HG02763 (cell line): Measurements from ENCODE around the gene ARHGEF35.
"Not testable (repeated sequence)": the region's sequence is repeated elsewhere in the genome, so short reads cannot be mapped to it uniquely, and the experiment has no call there.

Source experiments
- ATAC-seq: cut with Tn5 transposase; IDR thresholded peaks from one replicate; pipeline ENCODE4 v1.9.1; 2021; ENCODE audit warnings: mild to moderate bottlenecking, moderate library complexity; ENCODE audit not compliant: unreplicated experiment

Gene ARHGEF35

GRCh38 chr7:144179165-144179479 lies 16.5 kb downstream of the ARHGEF35 start:
- not testable (repeated sequence) for ATAC-seq

- peak; percentile 92 for ATAC-seq
These were observed 17.1 kb downstream of the ARHGEF35 start for GRCh38 chr7:144178380-144179164.

- ATAC-seq, result no peak
These were observed 21.0 kb downstream of the ARHGEF35 start for GRCh38 chr7:144174613-144175012.

GRCh38 chr7:144171594-144172350 lies 23.9 kb downstream of the ARHGEF35 start:
- not testable (repeated sequence) for ATAC-seq

GRCh38 chr7:144164784-144165183 lies 30.8 kb downstream of the ARHGEF35 start:
- no peak for ATAC-seq

- no peak for ATAC-seq
These were observed 36.8 kb downstream of the ARHGEF35 start for GRCh38 chr7:144158861-144159260.

- no peak for ATAC-seq
These were observed 47.3 kb downstream of the ARHGEF35 start for GRCh38 chr7:144148224-144148827.

GRCh38 chr7:144144426-144144825 lies 51.2 kb downstream of the ARHGEF35 start:
- no peak for ATAC-seq

GRCh38 chr7:144142187-144142586 lies 53.4 kb downstream of the ARHGEF35 start:
- ATAC-seq, result no peak

- ATAC-seq, result no peak
These were observed 58.1 kb downstream of the ARHGEF35 start for GRCh38 chr7:144137501-144137900.
